NCI-H748 (cell line): ENCODE measurements around the gene STEAP2.

Experiments
- DNase-seq: peaks from one replicate; lab custom pipeline; 2025; ENCODE audit not compliant: unreplicated experiment; lab: John Stamatoyannopoulos, UW

Gene STEAP2

DNA sequence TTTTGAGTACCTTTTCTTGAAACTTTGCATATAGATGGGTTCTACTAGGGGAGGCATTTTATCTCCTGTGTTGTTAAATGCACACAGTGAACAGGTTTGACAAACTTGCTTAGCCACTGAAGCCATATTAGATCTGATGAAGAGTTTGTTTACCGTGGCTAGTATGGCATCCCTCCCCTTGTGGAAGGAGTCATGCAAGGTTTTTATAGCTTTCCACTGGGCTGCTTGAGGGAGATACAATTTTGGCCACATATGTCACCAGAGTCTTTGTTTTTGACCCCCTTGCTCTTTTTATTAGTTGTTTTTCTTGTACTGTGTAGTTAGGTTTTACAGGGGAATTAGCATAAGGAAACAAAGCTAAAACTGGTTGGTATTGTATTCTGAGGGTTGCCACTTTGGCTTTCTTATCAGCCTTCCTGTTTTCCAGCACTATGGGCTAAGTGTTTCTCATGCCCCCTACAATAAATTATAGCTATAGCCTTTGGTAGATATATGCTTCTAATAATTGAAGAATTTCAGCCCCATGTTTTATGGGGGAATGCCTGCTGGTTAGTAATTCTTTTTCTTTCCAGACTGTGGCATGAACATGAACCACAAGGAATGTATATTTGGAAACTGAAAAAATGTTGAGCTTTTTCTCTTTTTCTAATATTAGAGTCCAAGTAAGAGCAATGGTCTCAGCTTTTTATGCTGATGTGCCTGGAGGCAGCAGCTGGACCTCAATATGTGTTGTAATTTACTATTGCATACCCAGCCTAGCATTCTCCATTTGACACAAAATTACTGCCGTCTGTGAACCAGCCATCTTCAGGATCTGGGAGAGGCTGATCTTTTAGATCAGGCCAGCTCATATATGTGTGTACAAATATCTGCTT, 18.4 kb upstream of the STEAP2 start:
- no peak for DNase-seq

DNA sequence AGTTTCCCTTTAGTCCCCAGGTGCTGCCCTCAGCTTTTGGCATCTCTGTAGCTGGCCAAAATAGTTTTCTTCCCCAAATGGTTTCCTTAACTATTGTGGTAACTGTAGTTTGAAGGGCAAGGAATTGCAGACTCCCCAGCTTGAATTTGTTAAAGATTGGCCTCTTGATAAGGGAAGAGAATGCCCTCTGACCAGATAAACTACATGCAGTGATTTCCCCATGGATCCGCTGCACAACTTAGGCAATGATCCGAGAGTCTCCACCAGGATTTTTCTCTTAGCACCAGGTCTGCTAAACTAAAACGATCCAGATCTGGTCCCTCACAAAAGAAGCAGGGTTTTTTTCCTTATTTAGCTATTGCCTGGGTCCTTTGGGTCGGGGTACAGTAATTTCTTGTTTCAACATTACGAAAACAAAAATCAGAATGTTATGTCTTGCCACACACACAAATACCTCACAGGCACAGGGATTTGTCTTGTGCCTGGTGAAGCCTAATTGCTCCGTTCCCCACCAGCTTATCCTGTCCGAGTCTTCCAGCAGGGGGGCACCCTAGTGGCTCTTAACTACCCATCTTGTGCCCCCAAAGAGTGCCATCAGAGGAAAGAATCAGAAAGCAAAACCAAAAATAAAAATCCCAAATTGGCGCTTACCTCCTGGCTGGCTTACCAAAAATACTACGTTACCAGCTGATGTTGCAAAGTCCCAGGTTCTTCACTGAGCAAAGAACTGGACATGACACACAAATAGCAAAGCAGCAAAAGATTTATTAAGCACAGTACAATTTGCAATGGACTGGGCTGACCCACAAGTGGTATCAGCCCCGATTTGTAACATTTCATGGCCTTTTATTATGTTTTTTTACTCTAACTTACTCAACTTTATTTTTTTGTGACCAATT, 16.4 kb upstream of the STEAP2 start:
- no peak for DNase-seq

DNA sequence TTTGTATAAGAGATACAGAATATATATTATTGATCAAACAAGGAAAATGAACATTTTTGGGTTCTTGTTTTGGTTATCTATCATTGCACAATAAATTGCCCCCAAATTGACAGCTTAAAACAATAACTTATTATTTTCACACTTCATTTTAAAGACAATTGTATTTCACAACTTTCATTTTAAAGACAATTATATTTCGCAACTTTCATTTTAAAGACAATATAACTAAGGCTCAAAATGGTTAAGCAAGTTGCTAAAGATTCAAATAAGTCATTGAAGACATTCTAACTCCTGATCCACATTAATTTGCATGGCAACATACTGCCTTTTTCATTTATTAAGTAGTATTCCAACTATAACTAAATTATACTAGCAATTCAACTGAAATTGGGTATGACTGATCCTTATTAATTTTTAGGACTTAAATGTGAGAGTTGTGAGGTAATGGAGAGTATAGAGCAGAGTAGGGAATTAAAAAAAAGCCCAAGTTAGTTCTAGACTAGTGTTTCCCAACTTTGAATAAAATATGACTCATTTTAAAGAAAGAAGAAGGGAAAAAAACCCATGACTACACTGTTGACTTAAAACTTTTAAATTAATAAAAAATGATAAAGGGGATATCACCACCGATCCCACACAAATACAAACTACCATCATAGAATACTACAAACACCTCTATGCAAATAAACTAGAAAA, 9.9 kb upstream of the STEAP2 start:
- no peak for DNase-seq

DNA sequence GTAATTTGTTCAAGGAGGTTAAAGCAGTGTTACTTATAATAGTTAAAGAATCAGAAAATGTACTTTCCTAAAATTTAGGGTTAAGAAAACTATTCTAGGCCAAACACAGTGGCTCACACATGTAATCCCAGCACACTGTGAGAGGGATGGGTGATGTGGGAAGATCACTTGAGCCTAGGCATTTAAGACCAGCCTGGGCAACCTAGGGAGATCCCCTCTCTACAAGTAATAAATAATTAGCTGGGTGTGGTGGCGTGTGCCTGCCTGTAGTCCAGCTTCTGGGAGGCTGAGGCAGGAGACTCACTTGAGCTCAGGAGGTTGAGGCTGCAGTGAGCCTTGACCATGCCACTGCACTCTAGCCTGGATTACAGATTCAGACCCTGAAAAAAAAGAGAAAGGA, 3.6 kb upstream of the STEAP2 start:
- no peak for DNase-seq

DNA sequence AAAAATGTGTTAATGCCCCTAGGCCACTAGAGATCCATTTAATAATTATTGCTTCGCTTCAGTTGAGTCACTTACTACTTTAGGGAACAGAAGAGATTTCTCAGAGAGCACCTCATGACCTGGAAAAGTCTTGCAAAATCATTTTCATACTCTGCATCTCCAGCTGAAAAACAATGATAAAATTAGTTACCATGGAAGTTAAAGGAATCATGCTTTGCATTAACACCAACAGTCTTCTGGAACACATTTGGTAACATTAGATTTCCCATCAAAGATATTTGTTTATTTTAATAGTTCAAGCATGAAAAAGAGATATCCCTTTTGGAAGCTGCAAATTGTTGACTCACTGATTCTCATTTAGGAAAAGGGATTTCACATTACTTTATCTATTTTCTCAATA, 1.8 kb upstream of the STEAP2 start:
- no peak for DNase-seq

DNA sequence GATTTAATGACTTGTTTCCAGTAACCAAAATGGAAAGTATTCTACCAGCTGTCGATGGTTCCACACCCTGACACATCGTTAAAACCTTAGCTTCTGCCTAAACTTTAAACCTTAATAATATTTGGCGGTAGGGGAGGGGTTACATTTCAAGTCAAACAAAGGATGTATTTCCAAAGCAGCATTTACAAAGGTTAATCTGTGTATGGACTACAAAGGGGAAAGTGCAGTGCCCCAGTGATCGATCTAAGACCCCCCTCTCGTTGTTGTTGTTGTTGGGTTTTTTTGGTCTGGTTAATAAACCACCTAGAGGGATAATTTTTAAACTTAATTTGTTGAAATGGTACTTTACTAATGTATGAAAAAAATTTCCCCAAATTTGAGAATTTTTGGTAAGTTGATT, 1.1 kb upstream of the STEAP2 start:
- DNase-seq = no peak

DNA sequence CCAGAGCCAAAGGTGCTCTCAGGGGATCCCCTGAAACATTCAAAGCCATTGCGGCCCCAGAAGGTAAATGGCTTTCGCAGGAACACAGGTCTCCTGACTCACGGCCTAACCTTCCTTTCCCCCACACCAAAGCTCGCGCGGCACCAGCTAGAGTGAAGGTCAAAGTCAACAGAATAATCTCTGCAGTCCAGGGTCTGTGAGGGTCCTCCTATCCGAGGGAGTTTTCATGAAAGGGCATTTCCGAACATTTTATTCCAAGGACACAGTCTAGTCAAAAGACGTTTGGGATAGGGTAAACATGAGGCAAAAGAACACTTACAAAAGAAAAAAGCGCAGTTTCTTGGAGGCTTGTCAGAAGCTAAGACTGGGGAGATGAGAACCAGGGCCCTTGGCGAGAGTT, 559 bp upstream of the STEAP2 start:
- DNase-seq = peak; percentile 5

DNA sequence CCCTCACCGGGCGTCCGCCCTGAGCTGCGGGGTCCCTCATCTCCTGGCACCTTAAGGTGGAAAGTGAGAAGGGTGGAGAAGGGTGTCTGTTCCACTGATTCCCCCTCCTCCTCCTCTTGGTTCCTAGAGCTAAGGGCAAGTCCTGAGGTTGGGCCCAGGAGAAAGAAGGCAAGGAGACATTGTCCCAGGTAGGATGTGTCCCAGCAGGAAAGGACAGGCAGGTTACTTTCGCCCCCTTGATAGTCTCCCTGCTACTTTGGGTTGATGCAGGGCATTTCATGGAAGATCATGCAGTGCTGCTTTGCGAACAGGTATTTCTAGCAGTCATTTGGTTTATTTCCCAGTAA, 582 bp downstream of the STEAP2 start:
- DNase-seq = no peak

DNA sequence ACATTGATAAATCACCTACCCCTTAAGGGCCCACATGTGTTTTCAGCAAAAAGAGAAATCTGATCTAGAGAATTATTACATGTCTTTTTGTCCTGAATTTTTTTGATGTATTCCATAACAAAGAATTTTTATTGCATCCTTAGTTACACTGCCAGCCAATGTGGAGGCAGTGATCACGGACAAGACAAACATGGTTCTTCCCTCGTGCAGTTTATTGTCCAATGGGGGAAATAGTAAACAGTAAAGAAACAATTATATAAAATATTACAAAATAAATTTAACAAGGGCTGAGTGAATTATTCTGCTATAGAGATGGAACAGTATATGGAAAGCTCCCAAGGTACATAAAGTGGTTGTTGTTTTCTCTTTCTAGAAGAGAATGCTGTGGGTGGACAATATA, 2.0 kb downstream of the STEAP2 start:
- DNase-seq = no peak

DNA sequence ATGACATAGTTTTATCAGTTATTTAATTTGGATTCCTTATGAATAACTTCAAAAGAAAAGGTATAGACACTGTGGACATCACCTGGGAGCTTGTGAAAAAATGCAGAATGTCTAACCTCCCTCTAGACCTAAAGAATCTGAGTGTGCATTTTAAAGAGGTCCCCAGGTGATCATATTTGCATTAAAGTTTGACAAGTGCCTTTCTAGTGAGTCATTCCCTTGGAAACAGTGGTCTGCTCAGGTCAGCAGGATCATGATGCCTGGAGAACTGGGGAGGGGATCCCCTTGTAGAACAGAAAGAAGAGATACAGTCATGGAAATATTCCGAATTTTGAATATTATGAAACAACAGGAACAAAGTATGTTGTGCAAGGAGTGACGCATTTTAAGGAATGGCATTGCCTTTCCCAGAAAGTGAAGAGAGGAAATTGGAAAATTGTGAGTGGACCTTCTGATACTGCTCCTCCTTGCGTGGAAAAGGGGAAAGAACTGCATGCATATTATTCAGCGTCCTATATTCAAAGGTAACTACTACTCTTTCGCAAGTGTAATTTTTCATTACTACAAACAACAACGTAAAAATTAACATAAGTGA, 4.6 kb downstream of the STEAP2 start:
- no peak for DNase-seq

DNA sequence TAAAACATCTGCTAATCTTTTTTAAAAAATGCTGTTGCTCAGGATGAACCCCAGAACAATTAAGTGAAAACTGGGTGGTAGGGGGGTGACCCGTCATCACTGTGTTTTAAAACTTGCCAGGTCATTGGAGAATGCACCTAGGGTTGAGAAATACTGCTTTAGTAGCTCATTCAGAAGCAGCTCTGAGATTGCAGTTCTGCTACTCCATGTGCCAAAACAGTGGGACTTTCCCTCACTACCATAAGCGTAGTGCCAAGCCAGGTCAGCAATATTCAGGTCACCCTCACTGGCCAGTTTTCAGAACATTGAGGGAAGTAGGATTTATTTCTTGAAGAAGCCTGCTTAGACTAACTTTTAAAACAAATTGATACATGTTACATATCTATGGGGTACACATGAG, 5.2 kb downstream of the STEAP2 start:
- no peak for DNase-seq

DNA sequence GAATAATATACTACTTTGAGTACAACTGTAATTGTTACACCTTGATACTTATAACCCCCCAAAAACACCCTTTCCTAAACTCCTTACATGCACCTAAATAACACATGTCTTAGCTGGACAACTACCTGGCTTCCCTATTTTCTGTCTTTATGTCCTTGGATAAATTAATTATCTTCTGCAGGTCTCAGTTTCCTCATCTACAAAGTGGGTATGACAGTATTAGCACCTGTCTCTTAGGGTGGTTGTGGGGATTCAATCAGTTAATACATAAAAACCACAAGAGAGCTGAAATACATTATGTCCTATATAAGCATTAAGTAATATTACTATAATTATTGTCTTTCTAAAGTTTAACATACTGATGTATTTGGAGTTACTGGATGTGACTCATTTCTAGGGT, 10.8 kb downstream of the STEAP2 start:
- no peak for DNase-seq

DNA sequence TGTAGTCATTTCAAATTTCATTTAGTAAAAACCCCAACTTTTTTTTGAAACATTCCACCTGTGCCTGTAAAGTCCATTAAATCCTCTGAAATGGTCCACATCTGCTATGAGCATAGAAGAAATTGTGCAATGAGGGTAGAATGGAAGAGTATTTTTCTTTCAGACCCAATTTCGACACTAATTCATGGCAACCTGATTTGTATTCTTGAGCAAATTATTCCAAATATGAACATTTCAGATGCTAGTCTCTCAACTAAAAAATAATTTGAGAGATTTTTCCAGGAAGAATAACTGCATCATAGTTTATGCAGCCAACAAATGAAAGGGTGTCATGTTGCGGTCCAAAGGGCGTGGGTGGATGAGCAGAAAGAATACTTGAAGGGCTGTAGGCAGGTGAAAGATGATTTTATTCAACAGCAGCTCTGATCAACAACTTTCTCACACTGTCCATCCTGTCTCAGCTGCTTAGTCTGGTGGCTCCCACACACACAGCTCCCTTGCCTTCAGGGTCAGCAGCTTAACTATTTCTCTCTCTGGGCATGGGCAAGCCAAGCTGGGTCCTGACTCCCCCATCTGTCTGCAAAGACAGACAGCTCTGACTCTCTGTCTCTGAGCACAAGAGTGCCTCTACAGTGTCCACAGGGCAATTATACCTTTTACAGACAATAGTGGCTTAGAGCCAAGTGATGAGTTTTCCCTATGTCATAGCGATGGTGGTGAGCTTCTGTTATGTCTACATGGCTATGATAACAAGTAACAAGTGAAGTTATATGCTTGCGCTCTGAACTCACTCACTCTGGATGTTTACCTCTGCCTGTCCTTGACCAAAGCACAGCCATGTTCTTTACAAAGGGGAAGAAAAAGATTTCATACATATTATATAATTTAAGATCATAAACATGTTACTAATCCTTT, 11.5 kb downstream of the STEAP2 start:
- peak; percentile 56 for DNase-seq

DNA sequence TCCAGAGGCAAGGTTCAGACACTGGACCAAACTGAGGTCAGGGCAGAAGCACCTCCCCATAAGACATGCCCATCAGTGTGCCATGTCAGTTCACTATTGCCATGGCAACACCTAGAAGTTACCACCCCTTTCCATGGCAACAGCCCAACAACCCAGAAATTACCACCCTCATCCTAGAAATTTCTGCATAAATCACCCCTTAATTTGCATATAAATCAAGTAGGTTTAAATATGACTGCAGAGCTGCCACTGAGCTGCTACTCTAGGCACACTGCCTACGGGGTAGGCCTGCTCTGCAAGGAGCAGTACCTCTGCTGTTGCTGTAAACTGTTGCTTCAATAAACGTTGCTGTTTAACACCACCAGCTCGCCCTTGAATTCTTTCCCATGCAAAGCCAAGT, 12.7 kb downstream of the STEAP2 start:
- DNase-seq = peak; percentile 24

DNA sequence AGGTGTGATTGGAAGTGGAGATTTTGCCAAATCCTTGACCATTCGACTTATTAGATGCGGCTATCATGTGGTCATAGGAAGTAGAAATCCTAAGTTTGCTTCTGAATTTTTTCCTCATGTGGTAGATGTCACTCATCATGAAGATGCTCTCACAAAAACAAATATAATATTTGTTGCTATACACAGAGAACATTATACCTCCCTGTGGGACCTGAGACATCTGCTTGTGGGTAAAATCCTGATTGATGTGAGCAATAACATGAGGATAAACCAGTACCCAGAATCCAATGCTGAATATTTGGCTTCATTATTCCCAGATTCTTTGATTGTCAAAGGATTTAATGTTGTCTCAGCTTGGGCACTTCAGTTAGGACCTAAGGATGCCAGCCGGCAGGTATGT, 13.6 kb downstream of the STEAP2 start:
- DNase-seq = no peak

DNA sequence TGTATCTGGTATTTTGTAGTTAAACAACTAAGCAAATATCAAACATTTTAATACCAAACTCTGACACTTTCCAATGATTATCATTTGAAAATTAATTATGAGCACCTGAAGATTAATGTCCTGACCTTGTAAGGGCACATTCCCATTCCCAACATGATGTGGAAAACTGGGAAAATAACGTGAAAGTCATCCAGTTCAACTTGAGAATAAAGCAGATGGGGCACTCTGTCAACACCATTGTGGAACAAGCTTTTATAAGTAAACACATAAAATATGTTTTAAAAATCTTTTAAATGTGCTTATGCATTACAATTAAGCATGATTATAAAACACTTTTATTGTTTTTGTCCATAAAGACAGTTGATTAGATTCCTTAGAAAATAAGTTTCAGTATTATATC, 14.1 kb downstream of the STEAP2 start:
- DNase-seq = no peak

DNA sequence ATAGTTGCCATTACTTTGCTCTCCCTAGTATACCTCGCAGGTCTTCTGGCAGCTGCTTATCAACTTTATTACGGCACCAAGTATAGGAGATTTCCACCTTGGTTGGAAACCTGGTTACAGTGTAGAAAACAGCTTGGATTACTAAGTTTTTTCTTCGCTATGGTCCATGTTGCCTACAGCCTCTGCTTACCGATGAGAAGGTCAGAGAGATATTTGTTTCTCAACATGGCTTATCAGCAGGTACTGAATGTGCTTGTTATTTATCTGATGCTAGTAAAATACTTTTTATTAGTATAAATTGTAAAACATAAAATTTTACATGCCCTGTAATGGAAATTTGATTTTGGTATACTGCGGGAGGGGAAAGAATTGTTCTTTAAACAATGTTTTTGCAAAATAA, 15.7 kb downstream of the STEAP2 start:
- no peak for DNase-seq

DNA sequence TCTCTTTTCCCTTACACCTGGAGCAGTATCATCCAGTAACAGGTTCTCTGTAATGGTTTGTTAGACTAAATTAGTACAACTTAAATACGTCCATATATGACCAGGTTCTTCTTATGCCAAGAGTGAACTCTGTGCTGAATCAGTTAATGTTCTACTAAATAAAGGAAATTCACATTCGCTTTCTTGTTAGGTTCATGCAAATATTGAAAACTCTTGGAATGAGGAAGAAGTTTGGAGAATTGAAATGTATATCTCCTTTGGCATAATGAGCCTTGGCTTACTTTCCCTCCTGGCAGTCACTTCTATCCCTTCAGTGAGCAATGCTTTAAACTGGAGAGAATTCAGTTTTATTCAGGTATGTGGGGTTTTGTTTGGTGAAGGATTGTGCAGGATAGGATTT, 18.1 kb downstream of the STEAP2 start:
- DNase-seq = no peak

DNA sequence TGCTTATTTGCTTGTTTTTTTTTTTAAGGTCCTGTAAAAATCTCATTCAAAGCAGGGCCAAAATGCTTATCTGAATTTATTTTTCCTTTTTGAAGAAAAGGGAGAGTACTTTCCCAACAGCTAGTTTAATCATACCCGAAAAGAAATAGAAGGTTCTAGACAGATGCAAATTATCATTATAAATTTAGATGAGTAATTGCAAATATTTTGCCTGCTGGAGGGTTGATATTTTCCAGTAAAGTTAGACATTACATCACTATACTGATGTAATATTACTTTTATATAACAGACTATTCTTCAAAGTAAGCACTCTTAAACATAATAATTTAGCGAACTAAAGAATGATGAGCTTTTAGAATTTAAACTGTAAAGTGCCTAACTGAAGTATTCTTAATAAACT, 19.3 kb downstream of the STEAP2 start:
- no peak for DNase-seq

DNA sequence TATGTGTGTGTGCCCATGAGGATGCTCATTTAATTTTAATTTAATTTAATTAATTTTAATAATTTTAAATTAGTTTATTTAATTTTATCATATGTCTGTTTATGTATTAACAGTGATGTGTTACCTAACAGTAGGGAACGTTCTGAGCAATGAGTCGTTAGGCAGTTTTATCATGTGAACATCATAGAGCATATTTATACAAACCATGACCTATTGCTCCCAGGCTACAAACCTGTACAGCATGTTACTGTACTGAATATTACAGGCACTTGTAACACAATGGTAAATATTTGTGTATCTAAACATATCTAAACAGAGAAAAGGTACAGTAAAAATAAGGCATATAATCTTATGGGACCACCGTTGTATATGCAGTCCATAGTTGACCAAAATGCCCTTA, 19.8 kb downstream of the STEAP2 start:
- DNase-seq = no peak
